IPS-NIHi11 (cell line): ENCODE measurements around the gene BHLHE40.

Source experiments
- DNase-seq: peaks from one replicate; pipeline ENCODE4 v3.0.0; 2012; ENCODE audit warnings: mixed read lengths, low spot score

The BHLHE40 gene

GRCh38 chr3:5001135-5001534 lies 21.9 kb downstream of the BHLHE40 start:
- DNase-seq = no peak

- DNase-seq = no peak
Measured at GRCh38 chr3:5001805-5002173, 22.6 kb downstream of the BHLHE40 start.

GRCh38 chr3:5002174-5002870 lies 23.1 kb downstream of the BHLHE40 start:
- DNase-seq = no peak

- DNase-seq = no peak
Measured at GRCh38 chr3:5002871-5003247, 23.6 kb downstream of the BHLHE40 start.

GRCh38 chr3:5004319-5005152 lies 25.3 kb downstream of the BHLHE40 start:
- DNase-seq = no peak

DNA sequence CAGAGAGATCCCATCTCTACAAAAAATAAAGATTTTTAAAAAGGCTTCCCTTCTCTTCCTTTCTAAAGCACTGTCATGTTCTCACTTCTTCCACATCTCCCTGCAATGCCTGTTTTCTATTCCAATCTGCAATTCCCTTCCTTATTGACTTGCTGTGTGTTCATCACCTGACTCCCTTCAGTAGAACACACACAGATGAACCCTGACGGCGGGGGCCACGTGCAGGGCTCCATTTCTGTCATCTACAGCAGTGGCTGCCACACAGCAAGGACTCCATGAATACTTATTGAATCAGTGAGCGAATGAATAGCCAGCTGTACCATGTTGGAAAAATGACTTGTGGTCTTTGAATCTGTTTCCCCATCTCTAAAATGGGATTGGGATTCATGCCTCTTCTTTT lies 26.1 kb downstream of the BHLHE40 start:
- no peak for DNase-seq

- DNase-seq = no peak
Measured at GRCh38 chr3:5006755-5007202, 27.5 kb downstream of the BHLHE40 start.

- no peak for DNase-seq
Measured at GRCh38 chr3:5007873-5008272, 28.6 kb downstream of the BHLHE40 start.

DNA sequence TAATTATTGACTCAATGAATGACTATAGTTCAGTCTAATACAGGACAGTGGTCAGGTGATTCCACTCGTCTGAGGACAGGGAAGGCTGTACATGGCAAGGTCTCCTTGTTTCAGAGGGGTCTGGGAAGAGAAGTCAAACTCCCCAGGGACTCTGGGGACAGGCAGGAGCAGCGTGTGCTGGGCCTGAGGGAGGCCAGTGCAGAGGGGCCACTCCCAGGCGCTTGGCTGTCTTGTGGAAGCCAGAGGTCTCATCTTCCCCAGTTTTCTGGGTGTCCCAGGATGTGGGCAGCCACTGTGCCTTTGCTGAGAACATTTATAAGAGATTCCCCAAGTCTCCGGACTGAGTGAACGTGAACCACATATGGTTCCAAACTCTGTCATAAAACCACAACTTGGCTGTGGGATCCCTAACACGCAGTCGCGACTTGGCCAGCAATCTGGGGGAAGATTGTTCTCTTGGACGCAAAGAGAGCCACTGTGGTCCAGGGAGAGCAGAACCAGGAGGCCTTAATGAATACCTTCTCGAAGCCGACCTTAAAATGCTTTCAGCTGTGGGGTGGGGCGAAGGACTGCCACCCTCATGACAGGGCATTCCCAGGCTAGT lies 30.4 kb downstream of the BHLHE40 start:
- DNase-seq = no peak

DNA sequence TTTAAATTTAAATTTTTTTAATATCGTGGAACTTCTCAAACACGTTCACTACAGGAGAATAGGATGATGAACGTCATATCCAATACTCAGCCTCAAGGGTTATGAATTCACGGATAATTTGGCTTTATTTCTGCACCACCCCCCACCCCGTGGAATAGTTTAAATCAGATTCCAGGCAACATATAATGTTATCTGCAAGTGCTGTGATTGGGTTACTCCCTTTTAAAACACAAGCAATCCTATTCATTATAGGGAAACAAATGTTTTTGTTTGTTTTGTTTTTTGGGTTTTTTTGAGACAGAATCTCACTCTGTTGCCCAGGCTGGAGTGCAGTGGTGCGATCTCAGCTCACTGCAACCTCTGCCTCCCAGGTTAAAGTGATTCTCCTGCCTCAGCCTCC lies 30.9 kb downstream of the BHLHE40 start:
- no peak for DNase-seq

DNA sequence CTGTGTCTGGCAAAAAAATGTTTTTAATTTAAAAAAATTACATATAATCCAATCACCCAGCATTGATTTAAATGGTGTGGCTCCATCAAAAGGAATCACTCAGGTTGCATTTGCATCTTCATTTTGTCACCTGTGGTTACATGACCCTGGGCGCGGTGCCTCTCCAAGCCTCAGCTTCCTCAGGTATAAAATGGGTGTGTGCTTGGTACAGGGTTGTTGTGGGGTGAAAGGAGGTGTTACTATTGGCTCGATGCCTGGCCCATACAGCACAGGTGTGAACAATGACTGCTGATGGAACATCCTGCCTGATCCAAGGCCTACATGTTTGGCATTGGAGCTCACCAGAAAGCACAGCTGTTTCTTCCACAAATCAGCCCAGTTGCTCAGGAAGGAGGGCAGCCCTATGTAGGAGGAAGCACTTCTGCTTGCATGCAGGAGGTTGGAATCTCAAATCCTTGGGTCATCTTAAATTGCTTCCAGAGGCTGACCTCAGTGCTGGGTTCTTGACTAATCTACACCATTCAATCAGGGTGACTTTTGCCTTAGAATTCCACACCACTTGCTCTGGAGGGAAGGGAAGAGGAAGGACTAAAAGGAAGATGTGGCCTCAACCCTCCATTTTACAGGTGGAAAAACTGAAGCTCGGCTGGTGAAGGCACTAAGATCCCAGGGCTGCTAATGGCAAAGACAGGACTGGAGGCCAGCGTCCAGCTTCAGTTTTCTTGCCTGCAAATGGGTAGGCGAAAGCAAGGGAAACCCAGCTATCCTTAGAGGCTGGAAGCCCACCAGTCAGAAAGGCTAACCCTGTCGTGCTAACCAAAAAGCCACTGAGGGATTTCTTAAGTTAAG lies 31.7 kb downstream of the BHLHE40 start:
- no peak for DNase-seq

GRCh38 chr3:5011555-5012256 lies 32.5 kb downstream of the BHLHE40 start:
- no peak for DNase-seq

DNA sequence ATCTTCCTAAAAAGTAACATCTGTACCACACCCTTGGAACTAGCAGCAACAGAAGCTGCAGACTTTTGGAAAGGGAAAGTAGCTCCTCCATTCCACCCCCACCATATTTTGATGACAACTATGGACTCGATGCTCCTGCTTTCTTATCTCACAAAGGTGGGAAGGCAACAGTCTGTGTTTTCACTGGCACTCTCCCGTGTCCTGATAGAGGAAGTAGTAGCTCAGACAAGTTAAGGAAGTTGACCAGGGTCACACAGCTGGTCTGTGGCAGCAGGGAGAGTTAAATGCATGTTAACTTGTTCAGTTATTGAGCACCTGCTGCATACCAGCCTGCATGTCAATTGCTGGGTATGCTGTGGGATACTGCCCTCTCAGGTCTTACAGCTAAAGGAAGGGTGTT lies 33.1 kb downstream of the BHLHE40 start:
- DNase-seq = no peak

DNA sequence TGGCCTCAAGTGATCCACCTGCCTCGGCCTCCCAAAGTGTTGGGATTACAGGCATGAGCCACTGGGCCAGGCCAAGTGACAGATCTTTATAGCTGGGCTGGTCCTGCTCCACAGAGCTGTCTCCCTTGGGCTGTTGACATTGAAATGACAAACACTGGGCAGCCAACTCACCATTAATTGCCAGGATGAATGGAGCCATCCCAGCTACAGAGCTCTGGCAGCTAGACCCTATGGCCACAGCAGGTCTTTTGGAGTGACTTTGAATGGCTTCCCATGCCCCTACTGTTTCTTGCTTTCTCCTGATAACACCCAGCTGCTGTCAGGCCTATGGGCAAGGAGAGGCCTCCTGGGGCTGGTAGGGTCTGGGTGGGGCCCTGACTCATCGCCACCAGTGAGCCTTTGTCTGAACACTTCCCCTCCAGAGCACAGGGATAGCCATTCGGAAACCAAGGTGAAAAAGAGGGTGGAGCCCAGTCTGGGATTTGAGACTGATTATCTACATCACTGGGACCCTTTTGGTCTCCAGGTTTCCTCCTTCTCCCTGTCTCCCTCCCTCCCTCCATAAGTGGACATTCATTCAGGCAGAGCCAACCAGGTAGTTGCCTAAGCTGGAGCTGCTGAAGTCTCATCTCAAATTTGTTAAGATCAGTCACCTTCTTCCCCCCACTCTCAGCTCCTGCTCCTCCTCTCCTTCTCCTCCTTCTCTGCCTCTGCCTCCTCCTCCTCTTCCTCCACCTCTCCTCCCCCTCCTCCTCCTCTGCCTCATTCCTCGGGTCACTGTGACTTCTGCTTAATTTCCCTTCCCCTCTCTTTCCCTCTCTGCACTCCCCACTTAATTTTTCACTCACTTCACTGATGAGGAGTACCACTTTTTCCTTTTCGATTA lies 34.0 kb downstream of the BHLHE40 start:
- no peak for DNase-seq

- no peak for DNase-seq
Measured at GRCh38 chr3:5014391-5014790, 35.2 kb downstream of the BHLHE40 start.

DNA sequence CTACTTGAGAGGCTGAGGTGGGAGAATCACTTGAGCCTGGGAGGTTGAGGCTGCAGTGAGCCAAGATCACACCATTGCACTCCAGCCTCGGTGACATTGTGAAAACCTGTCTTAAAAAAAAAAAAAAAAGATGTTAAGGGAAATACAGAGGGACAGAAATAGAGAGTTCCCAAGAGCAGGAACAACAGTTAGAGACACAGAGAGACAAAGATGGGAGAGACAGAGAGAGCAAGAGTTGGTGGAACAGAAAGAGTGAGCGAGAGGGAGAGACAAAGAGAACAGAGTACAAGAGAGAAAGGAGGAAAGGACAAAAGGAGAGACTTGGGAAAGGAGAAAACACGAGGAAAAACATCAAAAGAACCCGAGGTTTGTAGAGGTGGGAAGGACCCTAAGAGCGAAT lies 35.8 kb downstream of the BHLHE40 start:
- no peak for DNase-seq

DNA sequence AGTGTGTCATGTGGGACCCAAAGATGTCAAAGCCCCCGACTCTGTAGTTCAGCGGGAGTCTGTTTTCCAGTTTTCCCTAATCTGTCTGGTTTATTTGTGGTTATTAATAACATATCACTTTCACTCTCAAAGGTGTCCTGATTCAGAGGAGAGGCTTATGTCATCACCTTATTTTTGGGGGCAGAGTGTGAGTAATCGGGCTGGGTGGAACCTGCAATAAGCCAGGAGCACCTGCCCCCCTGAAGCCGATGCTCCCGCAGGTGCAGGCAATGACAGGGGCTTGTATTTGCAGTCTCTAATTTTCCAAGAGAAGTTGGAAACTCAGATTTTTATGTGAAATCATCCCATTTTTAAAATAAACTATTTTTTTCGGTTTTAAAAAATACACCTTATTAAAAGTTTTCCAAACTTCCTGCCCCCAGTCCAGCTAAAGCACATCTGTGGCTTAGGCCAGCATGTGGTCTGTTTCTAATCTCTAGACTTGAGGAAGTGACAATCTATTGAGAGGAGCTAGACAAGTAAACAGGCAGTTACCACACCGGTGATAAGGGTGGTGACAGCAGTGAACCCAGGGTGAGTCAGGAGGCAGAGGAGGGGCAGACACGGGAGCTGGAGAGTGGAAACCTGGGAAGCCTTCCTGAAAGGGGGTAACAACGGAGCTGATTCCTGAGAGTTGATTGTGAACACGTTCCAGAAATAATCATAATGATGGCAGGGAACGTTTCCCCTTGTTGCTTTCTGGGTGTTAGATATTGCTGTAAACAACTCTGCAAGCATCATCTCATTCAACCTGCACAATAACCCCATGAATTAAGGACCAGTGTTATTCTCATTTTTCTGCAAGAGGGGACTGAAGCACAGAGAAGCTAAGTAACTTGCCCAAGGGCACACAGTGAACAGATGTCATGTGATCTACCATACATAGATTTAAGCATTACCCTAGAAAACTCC lies 37.2 kb downstream of the BHLHE40 start:
- DNase-seq = no peak

- DNase-seq = no peak
Measured at GRCh38 chr3:5017925-5018531, 38.8 kb downstream of the BHLHE40 start.
